HG02852 (cell line): ENCODE measurements around the gene MXRA7.

Experiments
- ATAC-seq: cut with Tn5 transposase; IDR thresholded peaks from one replicate; pipeline ENCODE4 v1.9.1; 2021; ENCODE audit warnings: mild to moderate bottlenecking, moderate library complexity; ENCODE audit not compliant: unreplicated experiment

The MXRA7 gene

GRCh38 chr17:76681222-76682137 is 29.3 kb downstream of the MXRA7 start:
- no peak for ATAC-seq

GRCh38 chr17:76679239-76679638 is 31.5 kb downstream of the MXRA7 start:
- no peak for ATAC-seq

- no peak for ATAC-seq
Measured at GRCh38 chr17:76678330-76678729, 32.4 kb downstream of the MXRA7 start.

GRCh38 chr17:76677406-76677805 is 33.4 kb downstream of the MXRA7 start:
- no peak for ATAC-seq

DNA sequence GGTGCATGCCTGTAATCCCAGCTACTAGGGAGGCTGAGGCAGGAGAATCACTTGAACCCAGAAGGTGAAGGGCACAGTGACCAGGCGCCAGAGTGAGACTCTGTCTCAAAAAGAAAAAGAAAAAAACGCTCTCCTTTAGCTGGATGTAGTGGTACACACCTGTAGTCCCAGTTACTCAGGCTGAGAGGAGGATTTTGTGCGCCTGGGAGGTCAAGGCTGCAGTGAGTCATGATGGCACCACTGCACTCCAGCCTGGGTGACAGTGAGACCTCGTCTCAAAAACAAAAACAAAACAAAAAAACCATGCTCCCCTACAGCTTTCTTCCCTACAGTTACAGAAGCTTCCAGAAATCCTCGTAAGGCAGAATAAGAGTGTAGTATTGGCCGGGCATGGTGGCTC is 34.1 kb downstream of the MXRA7 start:
- no peak for ATAC-seq

DNA sequence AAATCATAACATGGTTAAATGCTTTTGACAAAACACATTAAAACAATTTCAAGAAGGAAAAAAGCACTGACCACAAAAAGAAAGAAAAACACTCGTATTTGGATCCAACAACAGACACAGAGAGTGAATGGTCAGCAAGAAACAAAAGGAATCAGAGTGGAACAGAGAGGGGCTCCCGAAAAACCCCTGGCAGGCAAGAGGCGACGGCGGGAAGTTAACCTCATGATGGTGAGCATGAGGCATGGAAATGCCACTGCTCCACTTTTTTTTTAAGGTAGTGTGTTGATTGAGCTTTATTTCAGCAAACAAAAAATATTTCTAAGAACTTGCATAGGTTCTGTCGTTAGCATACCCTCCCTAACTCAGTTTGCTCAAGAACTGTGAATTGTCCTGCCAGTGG is 35.1 kb downstream of the MXRA7 start:
- no peak for ATAC-seq

DNA sequence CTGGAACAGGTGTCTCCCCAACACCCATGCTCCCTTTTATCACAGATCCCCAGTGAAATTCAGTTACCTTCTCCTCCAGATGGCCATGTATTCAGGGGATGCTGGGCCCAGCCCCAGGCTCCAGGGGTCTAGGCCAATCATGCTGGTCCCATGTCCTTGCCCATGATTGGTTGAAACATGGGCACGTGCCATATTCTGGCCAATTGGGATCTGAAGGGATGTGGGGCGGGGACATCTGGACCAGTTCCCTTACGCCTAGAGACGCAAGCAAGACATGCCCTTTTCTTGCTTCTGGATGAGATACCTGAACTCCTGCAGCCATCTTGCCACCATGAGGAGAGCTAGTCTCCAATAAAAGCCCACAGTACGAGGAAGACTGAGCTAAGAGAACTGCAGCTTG is 36.2 kb downstream of the MXRA7 start:
- no peak for ATAC-seq

DNA sequence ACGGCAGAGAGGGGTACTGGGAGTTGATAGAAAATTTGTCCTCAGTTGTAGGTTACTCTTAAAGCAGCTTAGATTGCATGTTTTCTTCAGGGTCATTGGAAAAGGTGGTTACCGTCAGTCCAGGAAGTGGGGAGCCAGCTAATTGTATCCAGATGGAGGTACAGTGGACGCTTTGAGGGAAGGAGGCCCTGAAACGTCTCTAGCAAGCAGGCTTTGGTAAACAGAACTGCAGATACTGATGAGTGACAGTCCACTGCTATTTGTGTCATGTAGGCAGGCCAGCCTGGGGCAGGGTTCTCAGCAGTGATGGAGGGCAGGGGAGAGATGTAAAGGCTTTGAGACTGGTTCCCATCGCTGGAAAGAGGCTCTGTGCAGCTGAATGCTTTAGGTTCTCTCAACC is 37.0 kb downstream of the MXRA7 start:
- ATAC-seq, result no peak

GRCh38 chr17:76672892-76673291 is 37.9 kb downstream of the MXRA7 start:
- no peak for ATAC-seq

DNA sequence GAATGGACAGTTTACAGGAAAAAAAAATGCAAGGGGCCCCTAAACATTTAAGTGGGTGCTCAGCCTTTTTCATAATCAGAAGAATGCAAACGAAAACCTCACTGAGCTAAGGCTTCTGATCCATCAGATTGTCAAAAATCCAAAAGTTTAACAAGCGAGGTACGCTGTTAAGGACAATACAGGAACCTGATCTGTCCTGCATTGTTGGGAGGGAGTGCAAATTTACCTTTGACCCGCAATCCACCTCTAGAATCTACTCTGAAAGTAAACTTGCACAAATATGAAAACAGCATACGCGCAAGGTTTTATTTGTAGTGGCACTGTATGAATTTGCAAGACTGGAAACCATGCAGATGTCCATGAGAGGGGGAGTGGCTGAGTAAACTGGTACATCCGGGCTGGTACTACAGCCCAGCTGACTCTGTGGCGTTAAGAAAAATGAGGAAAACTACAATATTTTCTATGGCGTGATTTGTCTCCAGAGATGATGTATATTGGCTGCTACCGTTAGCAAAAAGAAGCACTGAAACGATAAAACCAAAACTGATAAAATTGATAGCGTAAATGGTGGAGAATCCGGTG is 38.4 kb downstream of the MXRA7 start:
- no peak for ATAC-seq

DNA sequence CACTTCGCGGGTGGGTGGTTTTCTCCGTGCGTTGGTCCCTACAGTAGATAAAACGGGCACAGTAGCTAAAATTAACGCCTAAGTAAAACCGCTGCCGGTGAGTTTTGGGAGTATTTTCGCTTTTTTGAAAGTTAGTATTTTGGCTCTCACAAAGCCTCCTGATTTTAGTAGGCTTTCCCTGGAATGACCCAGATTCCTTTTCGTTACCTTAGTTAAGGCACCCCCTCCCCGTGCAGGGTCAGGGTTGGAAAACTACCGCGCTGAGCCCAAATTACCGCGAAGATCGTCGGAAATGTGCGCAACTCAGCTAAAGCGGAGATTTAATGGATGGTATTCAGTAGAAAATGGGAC is 38.9 kb downstream of the MXRA7 start:
- ATAC-seq, result peak; percentile 19

GRCh38 chr17:76671123-76671911 is 39.4 kb downstream of the MXRA7 start:
- ATAC-seq, result peak; percentile 98

DNA sequence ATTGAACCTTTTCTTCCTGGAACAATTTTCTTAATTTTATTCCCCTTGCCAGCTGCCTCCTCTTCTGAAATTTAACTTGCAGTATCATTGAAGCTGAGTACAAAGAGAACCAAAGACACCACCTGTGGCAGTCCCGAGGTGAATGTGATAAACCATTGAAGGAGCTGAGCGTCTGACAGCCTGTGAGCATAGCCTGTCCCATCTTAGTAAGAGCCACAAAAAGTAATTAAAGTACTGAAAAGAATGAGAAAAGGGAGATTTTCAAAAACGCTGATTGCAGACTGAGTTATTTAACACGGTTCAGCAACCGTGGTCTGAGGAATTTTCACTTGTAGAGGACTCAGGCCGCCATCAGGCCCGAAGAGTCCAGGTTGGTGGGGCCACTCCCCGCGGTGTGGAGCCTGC is 40.0 kb downstream of the MXRA7 start:
- ATAC-seq, result no peak

- ATAC-seq, result no peak
Measured at GRCh38 chr17:76670020-76670717, 40.6 kb downstream of the MXRA7 start.

DNA sequence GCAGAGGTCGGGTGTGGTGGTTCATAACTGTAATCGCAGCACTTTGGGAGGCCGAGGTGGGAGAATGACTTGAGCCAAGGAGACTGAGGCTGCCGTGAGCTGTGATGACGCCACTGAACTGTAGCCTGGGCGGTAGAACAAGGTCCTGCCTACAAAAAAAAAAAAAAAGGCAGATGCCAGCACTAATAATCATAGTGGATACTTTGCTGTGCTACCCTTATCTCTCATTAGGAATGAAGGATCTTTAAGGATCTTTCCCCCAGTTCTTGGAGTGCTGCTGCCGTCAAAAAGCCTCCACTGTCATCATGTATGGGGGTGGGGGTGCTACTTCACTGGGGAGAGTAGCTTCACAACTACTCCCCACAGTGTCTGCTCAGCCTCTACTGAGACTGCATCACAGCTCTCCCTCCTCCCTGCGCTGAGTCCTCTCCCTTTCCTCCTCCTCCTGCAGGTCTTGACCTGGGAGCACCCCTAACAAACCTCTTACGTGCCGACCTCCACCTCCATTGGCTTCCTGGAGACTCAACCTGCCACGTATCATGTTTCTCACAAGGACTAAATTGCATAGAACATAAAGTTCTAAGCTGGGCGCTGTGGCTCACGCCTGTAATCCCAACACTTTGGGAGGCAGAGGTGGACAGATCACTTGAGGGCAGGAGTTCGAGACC is 42.8 kb downstream of the MXRA7 start:
- ATAC-seq, result no peak

DNA sequence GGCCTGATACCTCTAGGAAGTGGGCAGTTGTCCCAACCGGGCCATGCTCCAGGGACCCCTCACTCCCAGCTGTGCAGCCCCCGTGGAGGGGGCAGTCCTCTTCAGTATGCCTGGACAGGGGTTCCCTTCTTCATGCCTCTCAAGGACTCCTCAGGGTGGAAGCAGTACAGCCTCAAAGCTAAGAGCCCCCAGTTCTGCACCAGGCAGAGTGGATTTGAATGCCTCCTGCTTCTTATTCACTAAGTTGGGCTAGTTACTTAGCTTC is 43.3 kb downstream of the MXRA7 start:
- ATAC-seq, result no peak

GRCh38 chr17:76660656-76661042 is 50.1 kb downstream of the MXRA7 start:
- ATAC-seq, result no peak

- ATAC-seq, result no peak
Measured at GRCh38 chr17:76659928-76660655, 50.7 kb downstream of the MXRA7 start.

DNA sequence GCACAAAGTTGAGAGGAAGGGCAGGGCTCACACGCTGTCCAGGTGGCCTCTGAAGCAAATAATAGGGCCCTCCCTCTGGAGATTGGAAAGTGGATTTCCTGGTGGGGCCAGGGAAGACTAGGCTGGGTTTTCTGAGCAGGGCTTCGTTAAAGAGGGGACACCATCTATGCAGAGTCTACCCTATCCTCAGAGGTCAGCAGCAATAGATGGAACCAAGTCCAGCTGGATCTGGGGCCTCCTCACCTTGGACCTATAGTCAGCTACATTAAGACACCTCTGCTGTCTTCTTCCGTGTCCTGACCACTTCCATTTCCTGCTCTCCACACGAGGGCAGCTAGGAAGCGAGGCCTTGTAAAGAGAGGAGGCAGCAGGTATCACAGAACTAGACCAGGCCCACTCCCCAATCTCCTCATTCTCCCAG is 52.5 kb downstream of the MXRA7 start:
- ATAC-seq, result no peak

- ATAC-seq, result no peak
Measured at GRCh38 chr17:76657505-76658241, 53.1 kb downstream of the MXRA7 start.
